A549 treated with GW870086 at 1 μM for 4 hours (cell line): Measurements from ENCODE around the gene MED28. TPM values are rescaled to one million over a fixed set of nuclear protein-coding genes. Genes with fewer than 3 reads are reported as not detected.

ENCODE experiments used
- total RNA-seq: library from RNA; stranded (reverse); fragments of 200-300 nt; extraction: Qiagen RNA extraction; gene quantifications from 5 replicates; pipeline ENCODE4 v1.2.3, GENCODE V29; 2022; ENCODE audit warnings: low read depth

Gene MED28, protein sequence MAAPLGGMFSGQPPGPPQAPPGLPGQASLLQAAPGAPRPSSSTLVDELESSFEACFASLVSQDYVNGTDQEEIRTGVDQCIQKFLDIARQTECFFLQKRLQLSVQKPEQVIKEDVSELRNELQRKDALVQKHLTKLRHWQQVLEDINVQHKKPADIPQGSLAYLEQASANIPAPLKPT
- 34.6 to 38.5 TPM (median 35.2 TPM) in 5 replicates for total RNA-seq

DNA sequence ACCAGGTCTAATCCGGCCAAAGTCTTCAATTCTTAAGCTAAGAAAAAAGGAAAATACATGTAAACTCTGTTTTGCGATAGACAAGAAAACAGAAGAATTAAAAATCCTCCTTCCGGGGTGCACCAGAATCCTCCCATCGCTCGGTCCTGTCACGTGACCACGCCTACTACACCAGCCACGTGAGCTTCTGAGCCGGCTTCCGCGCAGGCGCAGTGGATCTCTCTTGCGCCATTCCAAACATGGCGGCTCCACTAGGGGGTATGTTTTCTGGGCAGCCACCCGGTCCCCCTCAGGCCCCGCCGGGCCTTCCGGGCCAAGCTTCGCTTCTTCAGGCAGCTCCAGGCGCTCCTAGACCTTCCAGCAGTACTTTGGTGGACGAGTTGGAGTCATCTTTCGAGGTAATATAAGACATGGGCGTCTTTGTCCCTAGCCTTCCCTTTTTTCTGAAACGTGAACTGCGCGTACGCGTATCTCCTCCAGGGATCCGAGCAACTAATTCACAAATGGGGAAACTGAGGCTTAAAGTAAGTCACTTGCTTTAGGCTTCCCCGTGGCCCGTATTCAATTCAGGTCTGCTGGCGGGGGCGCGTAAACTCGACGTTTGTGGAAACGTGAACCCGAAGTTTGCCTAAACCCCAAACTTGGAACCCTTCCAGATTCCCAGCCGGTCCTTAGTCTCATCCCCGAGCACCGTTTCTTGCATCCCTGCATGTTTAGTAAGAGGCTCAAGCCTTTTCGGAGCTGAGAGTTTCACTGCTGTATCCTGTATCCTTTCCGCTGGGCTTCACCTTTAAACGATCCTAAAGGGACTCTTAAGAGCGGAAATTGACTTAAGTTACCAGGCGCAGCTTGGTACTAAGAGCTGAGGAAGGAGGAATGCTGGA is at the start of gene MED28:
Gene MED28 (plus strand): TSS at position 226 of the 884 bp plus-strand sequence. CDS start 14 bp downstream, at position 240.

DNA sequence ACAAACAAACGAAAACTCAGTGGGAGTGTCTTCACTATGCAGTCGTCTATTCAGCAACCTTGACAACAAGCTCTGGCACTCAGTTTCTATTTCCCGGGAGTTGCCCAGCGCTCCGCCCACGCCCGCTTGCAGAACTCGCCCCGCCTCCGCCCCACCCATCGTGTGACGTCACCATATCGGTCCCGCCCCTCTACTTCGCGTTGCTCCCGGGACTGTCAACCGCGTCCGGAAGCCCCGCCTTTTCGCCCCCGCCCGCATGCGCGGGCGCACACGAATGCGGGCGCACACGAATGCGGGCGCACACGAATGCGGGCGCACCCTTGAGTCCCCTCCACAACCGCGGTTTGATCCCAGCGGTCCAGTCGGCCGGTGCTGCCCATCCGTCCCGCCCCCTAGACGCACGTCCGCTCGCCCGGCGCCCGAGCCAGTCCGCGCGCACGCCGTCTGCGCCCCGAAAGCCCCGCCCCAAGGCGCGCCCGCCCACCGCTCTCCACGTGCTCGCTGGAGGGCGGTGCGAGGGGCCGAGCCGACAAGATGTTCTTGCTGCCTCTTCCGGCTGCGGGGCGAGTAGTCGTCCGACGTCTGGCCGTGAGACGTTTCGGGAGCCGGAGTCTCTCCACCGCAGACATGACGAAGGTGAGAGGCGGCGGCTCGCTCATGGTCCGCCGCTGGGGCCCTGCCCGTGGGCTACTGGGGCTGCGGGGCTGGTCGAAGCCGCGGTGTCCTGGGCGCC is 37.3 kb upstream of the MED28 start, which contains the start of gene LAP3:
Gene LAP3 (plus strand): TSS at position 267 of the 733 bp plus-strand sequence. CDS start 268 bp downstream, at position 535.

Other genes starting within 250 kb of the MED28 start
- 46.7 to 52.7 TPM (median 50.4 TPM) in 5 replicates for gene QDPR, start 102.6 kb upstream of the MED28 start, total RNA-seq
- not detected in 5 replicates for gene CLRN2, start 99.5 kb upstream of the MED28 start, total RNA-seq
- 32.9 to 41.4 TPM (median 35.7 TPM) in 5 replicates for gene LAP3, start 37.4 kb upstream of the MED28 start, total RNA-seq
- gene FAM184B, start 167.0 kb downstream of the MED28 start, total RNA-seq, result 0.01 to 0.05 TPM (median 0.04 TPM) in 4 of 5 replicates, not detected in the other
- 4.9 to 9.5 TPM (median 6.7 TPM) in 5 replicates for gene DCAF16, start 196.1 kb downstream of the MED28 start, total RNA-seq
- gene NCAPG, start 196.3 kb downstream of the MED28 start, total RNA-seq, result 22.6 to 30.3 TPM (median 25.7 TPM) in 5 replicates